NCI-H1436 (cell line): Measurements from ENCODE around the gene RNF227.
"Not testable (repeated sequence)": the region's sequence is repeated elsewhere in the genome, so short reads cannot be mapped to it uniquely, and the experiment has no call there.

ENCODE experiments used
- DNase-seq: peaks from one replicate; lab custom pipeline; 2025; lab: John Stamatoyannopoulos, UW

RNF227 gene

DNA sequence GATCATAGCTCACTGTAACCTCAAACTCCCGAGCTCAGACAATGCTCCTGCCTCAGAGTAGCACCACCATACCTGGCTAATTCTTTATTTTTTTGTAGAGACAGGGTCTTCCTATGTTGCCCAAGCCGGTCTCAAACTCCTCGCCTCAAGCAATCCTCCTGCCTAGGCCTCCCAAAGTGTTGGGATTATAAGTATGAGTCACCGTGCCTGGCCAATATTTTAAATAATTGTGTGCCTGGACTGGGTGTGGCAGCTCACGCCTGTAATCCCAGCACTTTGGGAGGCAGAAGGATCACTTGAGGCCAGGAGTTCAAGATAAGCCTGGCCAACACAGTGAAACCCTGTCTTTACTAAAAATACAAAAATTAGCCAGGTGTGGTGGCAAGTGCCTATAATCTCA is 51.7 kb downstream of the RNF227 start:
- not testable (repeated sequence) for DNase-seq
